BJ (cell line): Measurements from ENCODE around the gene PRG2. TPM values are rescaled to one million over a fixed set of nuclear protein-coding genes. Genes with fewer than 3 reads are reported as not detected.

Experiments
- CTCF ChIA-PET: fragments of 350-600 bp; formaldehyde crosslinking; extraction: SDS; loops from one replicate; lab custom pipeline; 2021; ENCODE audit warnings: antibody characterized with exemption, inconsistent platforms; lab: Yijun Ruan, JAX
- POLR2A ChIA-PET: fragments of 300-600 bp; sonication (Branson Sonifier 250); formaldehyde crosslinking; extraction: SDS; loops from one replicate; lab custom pipeline; 2021; ENCODE audit warnings: antibody characterized with exemption; lab: Charles Lee
- DNase-seq: peaks from one replicate; pipeline ENCODE4 v3.0.0-alpha.2; 2011; ENCODE audit warnings: low read depth
- H3K27me3 ChIP-seq: 2 replicates; pipeline ENCODE4 v1.6.0; 2011; ENCODE audit warnings: low read length; ENCODE audit not compliant: control insufficient read depth, insufficient read depth
- H3K36me3 ChIP-seq: 2 replicates; pipeline ENCODE4 v1.5.1; 2011; ENCODE audit warnings: low read length; ENCODE audit not compliant: control insufficient read depth, insufficient read depth
- H3K4me3 ChIP-seq: 2 replicates; pipeline ENCODE4 v1.5.1; 2011; ENCODE audit warnings: low read depth, mild to moderate bottlenecking, control low read depth, low read length
- polyA minus RNA-seq: library from RNA; depleted of rRNA, polyadenylated mRNA; stranded (reverse); fragments of >200 nt; gene quantifications from 2 replicates; pipeline ENCODE4 v1.2.3, GENCODE V29; 2011; rRNA and poly(A)+ RNA removed
- polyA plus RNA-seq: library from polyadenylated mRNA; depleted of rRNA; stranded (reverse); fragments of >200 nt; gene quantifications from 2 replicates; pipeline ENCODE4 v1.2.3, GENCODE V29; 2011; rRNA removed
- TF ChIP-seq, protein P1 (sequence below): IDR thresholded peaks from 2 replicates; pipeline ENCODE4 v1.5.1; 2011; ENCODE audit warnings: low read depth, mild to moderate bottlenecking, control low read depth, inconsistent platforms, low read length, moderate library complexity; ENCODE audit not compliant: insufficient read depth

Gene PRG2, protein sequence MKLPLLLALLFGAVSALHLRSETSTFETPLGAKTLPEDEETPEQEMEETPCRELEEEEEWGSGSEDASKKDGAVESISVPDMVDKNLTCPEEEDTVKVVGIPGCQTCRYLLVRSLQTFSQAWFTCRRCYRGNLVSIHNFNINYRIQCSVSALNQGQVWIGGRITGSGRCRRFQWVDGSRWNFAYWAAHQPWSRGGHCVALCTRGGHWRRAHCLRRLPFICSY
- polyA plus RNA-seq (not detected in 2 replicates), polyA minus RNA-seq (not detected in 2 replicates)

GRCh38 chr11:57390535-57390934, at the start of gene PRG2:
Gene PRG2 (minus strand): TSS chr11:57390650. CDS start chr11:57389944, 706 bp downstream.
- Histone ChIP-seq H3K27me3 (peaks cover 12% of the 10 kb centered on the region), H3K4me3 (no peak within 1 kb of the TSS), H3K36me3 (no peaks in the 10 kb centered on the region)
- no peak for DNase-seq
- ChIA-PET POLR2A (no interaction called here), CTCF (no interaction called here)
- TF ChIP-seq, protein P1, sequence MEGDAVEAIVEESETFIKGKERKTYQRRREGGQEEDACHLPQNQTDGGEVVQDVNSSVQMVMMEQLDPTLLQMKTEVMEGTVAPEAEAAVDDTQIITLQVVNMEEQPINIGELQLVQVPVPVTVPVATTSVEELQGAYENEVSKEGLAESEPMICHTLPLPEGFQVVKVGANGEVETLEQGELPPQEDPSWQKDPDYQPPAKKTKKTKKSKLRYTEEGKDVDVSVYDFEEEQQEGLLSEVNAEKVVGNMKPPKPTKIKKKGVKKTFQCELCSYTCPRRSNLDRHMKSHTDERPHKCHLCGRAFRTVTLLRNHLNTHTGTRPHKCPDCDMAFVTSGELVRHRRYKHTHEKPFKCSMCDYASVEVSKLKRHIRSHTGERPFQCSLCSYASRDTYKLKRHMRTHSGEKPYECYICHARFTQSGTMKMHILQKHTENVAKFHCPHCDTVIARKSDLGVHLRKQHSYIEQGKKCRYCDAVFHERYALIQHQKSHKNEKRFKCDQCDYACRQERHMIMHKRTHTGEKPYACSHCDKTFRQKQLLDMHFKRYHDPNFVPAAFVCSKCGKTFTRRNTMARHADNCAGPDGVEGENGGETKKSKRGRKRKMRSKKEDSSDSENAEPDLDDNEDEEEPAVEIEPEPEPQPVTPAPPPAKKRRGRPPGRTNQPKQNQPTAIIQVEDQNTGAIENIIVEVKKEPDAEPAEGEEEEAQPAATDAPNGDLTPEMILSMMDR = no peak

DNA sequence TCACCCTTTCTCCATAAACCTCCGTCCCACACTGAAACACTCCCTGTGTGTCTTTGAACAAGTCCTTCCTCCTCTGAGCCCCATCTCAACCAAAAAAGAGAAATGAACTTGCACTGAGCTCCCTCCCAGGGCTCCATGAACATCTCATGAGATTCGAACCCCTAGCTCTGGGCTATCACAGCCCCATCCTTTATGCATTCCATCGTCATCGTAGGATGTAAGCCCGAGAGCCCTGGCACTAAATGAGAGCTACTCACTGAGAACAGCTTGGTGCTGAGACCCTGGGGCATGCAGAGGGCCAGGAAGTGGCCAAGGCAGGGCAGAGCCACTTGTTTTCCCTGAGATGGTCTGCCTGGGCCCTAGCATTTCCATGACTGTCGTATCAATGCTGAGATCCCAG, 49.3 kb upstream of the PRG2 start:
- H3K4me3 ChIP-seq = no peak overlapping the region
- no peak for DNase-seq
- TF ChIP-seq, protein P1 = no peak
- POLR2A ChIA-PET = no interaction called here
- H3K36me3 ChIP-seq = no peaks in the 10 kb centered on the region
- CTCF ChIA-PET = interaction anchor here (1.1 to 2.0 kb wide), 2 partner anchors 18 to 88 kb away, joined by 3 to 18 read pairs; no protein-coding TSS in a partner anchor
- H3K27me3 ChIP-seq = no peaks in the 10 kb centered on the region

DNA sequence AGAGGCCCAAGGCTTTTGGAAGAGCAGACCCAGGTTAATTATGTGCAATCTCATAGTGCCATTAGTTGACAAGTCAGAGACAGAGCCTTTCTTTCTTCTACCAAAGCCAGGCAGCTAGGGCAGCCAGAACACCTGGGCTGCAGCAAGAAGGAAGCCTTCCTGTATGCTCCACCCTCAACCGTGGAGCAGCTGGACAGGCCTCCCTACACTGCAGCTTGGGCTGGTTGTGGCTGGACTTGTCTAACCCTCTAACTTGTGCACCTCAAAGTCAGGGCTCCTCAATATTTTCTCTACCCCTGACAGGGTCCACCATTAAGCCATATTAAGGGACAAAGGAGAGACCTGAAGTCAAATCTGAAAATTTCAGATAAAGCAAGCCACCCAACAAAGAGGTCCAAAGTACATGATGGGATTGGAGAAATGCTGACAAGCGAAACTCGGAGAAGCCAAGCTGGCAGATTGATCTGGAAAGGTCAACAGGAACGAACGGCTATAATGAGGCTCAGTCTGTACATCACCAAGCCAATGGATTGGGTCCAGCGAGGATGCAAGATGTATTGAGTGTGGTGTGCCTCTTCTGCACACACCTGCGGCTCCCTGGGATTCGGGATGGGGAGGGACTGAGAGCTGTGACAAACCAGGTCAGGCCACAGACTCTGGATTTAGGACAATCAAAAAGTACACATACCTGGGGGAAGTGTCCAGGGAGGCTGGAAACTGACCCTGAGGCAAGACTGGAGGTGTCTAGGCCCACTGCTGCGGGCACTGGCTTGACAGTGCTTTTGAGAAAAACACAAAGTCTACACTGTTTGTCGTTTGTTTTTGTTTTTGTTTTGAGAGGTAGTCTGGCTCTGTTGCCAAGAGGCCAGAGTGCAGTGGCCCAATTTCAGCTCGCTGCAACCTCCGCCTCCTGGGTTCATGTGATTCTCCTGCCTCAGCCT, 48.2 kb upstream of the PRG2 start:
- H3K36me3 ChIP-seq = no peaks in the 10 kb centered on the region
- no peaks in the 10 kb centered on the region for H3K27me3 ChIP-seq
- ChIA-PET CTCF (interaction anchor here (0.9 kb wide), 1 partner anchor 19 kb away, joined by 6 read pairs; no protein-coding TSS in a partner anchor), POLR2A (no interaction called here)
- TF ChIP-seq, protein P1 = no peak
- no peak overlapping the region for H3K4me3 ChIP-seq
- DNase-seq = no peak

GRCh38 chr11:57436031-57436430, 45.6 kb upstream of the PRG2 start:
- Histone ChIP-seq H3K27me3 (no peaks in the 10 kb centered on the region), H3K36me3 (no peaks in the 10 kb centered on the region), H3K4me3 (no peak overlapping the region)
- TF ChIP-seq, protein P1 = no peak
- POLR2A ChIA-PET = no interaction called here
- no peak for DNase-seq
- CTCF ChIA-PET = interaction anchor here (1.0 to 2.2 kb wide), 5 partner anchors 18 to 205 kb away, joined by 3 to 20 read pairs (median 5); partner anchors contain the start of gene RTN4RL2
